DOHH2 (cell line): ENCODE measurements around the gene SPOUT1.

Experiments
- CTCF ChIP-seq: fragments of 200-600 bp; sonication (generic); IDR thresholded peaks from one replicate; pipeline ENCODE4 v1.5.1; 2014; ENCODE audit warnings: antibody characterized with exemption, mild to moderate bottlenecking, low read depth, low read length; ENCODE audit not compliant: poor library complexity, severe bottlenecking
- EZH2phosphoT487 ChIP-seq: fragments of 200-600 bp; sonication (generic); IDR thresholded peaks from 2 replicates; pipeline ENCODE4 v1.6.1; 2017; ENCODE audit warnings: borderline replicate concordance, mild to moderate bottlenecking, antibody characterized with exemption, low read length, moderate library complexity, mixed read lengths

GRCh38 chr9:128828267-128828666 lies 1.3 kb downstream of the SPOUT1 start:
- TF ChIP-seq CTCF (peak; percentile 24), EZH2phosphoT487 (no peak)
